ENCODE results near the gene OSBPL1A. TPM values are rescaled to one million over a fixed set of nuclear protein-coding genes. Genes with fewer than 3 reads are reported as not detected.
"Not testable (repeated sequence)": the region's sequence is repeated elsewhere in the genome, so short reads cannot be mapped to it uniquely, and the experiment has no call there.

OSBPL1A gene
- total RNA-seq, 1 donor from 2014 or later = 14.3 TPM

DNA sequence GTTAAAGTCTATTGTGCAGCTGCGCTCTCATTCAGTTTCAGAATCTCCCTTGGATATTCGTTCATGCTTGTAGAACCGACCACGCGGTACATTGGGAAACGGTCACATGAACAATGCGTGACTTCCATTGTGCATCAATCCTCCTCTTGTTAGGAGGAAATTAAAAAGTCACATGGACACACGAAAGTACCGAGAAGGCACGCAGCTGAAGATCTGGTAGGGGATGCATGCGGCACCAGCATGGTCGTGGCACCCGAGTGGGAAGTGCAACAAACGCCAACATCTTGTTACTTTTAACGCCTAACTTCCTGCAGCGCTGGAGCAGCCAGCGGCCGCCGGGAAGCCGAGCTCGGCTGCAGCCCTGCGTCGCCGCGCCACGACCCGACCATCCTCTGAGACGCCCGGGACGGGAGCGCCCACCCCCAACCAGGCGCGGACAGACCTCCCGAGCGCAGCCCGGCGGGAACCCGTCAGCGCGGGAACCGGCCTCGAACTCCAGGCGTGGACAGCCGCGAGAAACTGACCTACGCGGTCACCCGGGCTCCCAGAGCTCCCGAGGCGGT lies 412 bp downstream of the OSBPL1A start:
- ATAC-seq = peak; percentile 29

DNA sequence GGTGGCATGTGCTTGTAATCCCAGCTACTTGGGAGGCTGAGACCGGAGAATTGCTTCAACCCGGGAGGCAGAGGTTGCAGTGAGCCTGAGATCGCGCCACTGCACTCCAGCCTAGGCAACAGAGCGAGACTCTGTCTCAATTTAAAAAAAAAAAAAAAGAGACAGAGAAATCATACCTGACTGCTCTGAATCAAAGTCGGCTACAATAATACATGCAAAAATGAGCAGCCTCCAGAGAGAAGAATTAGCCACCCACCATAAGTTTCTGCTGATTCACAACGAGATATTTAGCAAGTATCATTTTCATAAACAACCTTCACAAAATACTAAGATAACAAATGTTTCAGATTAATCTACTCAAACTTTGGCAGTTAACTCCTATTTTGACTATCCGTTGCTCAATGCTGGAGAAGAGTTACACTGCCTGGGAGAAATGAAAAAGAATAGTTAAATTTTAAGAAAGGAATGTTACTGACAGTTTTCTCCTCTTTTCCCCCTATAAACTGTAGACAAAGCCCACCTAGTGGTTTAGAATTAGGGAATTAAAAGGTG lies 1.5 kb downstream of the OSBPL1A start:
- no peak for ATAC-seq

DNA sequence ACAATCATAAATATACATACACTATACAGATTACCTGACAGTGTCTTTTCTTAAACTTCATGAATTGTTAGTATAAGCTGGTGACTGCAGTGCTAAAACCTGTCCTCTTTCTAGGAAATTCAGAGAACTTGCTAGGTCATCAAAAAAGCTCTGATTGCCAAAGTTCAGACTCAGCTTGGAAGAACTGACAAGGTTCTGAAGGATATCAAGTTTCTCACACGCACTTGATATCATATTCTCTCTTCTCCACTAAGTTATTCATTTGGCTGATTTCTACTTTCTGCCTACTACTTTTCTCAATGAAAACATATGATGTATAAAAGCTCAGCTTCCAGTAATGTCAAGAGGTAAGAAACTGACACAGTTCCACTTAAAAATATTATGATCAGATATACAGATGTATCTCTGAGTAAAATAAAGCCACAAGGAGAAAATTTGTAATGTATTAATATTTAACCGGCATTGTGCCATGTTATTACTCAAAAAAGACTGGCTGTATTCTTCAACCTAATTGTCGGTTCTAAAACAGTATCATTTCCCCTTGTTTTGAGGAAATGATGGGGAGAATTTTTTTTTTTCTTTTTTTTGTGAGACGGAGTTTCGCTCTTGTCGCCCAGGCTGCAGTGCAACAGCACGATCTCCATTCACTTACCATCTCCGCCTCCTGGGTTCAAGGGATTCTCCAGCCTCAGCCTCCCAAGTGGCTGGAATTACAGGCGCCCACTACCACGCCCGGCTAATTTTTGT lies 2.4 kb downstream of the OSBPL1A start:
- no peak for ATAC-seq

DNA sequence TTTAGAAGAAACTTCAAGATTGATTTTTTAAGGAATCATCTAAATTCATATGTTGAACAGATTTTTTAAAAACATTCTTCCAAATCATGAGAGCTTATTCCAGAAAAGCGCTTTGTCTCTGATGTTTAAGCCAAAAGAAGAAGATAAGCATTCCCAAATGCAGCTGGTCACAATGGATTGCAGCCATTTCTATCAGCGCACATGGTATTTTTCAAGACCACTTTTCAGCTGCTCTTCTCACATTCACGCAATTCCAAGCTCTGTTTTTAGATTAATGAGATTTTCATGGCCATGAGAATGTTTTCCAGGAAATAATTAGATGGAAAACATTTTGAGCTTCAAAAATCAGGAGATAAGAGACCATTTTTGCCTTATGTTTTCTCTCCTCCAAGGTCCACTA lies 8.7 kb downstream of the OSBPL1A start:
- no peak for ATAC-seq

DNA sequence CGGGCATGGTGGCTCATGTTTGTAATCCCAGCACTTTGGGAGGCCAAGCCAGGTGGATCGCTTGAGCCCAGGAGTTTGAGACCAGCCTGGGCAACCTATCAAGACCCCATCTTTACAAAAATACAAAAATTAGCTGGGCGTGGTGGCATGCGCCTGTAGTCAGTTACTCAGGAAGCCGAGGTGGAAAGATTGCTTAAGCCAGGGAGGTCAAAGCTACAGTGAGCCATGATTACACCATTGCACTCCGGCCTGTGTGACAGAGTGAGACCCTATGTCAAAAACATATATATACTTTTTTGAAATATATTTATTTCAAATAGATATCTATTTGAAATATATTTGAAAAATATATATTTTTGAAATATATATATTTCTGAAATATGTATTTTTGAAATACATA lies 10.9 kb downstream of the OSBPL1A start:
- no peak for ATAC-seq

DNA sequence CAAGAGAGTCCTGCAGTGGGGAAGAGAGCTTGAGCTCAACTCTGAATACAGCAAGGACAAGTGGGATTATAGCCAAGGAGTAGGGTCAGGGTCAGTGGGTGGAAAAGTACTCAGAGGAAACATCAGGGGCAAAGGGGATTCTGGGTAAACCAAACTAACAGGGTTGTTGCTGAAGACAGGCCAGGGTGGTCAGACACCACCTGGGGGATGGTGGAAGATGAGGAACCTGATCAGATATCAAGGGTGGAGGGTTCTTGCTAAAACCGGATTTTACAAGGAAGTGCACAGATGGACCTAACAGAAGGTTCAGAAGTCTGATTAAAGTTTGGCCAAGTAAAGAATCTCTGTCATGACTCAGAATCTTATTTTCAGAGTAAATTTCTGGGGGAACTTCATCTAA lies 16.5 kb downstream of the OSBPL1A start:
- ATAC-seq = no peak

DNA sequence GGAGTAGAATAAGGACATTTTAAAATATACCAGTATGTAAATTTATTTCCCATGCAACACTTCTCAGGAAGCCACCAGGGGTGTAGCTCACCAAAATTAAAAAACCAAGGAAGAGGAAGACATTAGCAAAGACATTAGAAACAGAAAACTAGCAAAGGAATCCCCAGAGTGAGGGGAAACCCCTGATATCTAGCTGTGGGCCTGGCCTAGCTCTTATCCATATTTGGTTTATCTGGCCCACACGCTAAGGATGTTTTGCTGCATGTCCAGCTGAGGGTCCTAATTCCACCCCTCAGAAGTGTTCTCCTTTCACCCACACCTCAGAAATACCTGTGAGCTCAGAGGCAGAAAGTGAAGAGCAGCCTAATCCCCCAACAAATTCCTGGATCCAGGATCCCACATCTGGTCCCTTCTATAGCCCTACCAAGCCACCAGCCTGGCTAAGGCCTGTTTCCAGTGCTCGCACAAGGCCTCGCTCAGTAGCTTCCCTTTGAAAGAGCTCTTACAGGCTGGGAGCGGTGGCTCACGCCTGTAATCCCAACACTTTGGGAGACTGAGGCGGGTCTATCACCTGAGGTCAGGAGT lies 17.4 kb downstream of the OSBPL1A start:
- no peak for ATAC-seq

DNA sequence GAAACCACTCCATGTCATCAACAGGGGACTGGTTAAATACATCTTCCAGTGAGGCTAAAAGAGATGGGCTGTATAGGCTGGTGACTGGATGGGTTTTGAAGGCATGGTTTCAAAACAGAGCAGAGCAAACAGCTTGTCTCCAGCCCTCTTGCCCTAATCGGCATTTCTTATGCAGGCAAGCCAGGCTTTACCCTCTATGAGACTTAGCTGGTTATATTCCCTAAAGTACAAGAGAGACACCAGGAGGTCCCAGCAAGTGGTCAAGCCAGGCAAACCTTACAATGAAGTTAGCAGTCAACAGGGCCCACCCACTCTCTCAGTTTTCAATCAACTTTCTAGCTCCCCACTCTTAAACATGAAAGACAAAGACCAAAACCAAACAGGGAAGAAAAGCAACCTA lies 19.0 kb downstream of the OSBPL1A start:
- no peak for ATAC-seq

DNA sequence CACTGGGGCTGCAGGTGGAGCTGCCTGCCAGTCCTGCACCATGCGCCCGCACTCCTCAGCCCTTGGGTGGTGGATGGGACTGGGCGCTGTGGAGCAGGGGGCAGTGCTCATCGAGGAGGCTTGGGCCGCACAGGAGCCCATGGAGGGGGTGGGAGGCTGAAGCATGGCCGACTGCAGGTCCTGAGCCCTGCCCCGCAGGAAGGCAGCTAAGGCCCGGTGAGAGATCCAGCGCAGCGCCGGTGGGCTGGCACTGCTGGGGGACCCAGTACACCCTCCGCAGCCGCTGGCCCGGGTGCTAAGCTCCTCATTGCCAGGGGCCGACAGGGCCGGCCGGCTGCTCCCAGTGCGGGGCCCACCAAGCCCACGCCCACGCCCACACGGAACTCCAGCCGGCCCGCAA lies 21.1 kb downstream of the OSBPL1A start:
- not testable (repeated sequence) for ATAC-seq

DNA sequence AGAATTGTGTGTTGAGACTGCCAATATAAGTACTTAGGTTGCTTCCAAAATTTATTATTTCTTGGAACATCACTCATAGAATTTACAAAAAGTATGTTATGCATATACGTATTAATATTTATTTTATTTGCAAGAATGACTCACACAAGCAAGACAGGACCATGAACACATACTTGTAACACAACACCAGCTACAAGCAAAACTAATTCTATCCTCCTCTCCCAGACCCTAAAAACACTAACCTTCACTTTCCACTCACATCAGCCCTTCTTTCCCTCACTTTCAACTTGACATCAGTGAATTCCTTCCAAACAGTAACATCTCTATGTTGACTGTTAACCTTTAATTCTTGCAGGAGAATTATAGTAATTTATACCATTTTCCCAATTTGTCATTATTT lies 24.3 kb downstream of the OSBPL1A start:
- ATAC-seq = no peak

DNA sequence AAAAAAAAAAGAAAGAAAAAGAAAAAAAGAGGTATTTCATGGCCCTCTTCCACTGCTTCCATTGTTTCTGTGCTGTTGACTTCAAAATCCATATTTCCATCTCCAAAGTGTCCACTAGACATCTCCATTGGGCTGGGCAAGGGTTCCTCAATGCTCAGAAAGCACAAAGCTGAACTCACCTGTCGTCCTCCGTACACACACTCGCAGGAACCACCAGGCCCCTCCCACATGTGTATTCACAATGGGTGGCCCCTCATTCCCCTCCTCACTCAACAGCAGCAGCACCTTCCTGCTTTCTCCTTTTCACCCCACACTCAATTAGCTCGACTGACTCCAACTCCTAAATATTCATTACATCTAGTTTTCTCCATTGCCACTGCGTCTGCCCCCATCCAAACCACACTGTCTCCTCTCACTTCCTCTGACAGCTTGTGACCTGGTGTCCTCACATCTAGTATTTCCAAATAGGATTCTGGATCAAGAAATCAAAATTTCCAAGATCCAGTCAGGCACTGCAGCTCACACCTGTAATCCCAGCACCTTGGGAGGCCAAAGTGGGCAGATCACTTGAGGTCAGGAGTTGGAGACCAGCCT lies 25.2 kb downstream of the OSBPL1A start:
- no peak for ATAC-seq

DNA sequence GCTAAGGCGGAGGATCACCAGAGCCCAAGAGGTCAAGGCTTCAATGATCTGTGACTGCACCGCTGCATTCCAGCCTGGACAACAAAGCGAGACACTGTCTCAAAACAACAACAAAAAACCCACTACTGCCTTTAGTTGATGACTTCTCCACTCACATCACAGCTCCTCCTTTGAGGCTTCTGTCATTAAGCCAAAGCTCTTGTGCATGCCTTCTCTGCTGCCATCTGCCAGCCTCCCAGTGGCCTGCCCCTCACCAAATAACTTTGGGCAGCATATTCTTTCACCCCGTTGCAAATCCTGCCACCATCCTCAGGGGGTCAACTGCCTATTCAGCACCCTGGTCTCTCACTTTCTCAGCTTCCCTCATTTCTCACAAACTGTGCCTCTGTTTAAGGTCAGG lies 27.5 kb downstream of the OSBPL1A start:
- no peak for ATAC-seq

DNA sequence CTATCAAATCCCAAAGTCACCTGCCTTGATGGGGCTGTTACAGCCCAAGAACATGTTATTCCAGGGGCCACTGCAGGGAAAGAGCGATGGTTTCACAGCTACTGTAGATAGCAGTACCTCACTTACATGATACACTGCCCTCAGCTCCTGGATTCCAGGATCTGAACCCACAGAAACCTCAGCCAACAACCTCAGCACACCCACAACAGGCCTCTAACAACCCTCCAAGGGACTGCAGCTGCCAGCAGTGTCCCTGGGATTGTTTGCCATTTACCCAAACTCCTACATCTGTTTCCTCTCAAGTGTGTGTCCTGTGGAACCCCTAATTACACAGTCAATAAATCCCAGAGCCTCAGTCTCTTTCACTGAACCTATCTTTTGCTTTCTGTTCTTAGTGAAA lies 28.2 kb downstream of the OSBPL1A start:
- ATAC-seq = no peak

DNA sequence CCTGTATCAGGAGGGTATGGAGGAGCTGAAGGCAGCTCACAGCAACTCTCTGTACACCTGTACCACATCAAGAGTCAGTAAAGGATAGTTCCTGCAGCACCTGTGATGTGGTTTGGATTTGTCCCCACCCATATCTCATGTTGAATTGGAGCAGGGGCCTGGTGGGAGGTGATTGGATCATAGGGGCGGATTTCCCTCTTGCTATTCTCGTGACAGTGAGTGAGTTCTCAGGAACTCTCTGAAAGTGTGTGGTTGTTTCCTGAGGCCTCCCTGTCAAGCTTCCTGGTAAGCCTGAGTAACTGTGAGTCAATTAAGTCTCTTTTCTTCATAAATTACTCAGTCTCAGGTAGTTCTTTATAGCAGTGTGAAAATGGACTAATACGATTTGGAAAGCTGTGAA lies 28.9 kb downstream of the OSBPL1A start:
- ATAC-seq = peak; percentile 49

DNA sequence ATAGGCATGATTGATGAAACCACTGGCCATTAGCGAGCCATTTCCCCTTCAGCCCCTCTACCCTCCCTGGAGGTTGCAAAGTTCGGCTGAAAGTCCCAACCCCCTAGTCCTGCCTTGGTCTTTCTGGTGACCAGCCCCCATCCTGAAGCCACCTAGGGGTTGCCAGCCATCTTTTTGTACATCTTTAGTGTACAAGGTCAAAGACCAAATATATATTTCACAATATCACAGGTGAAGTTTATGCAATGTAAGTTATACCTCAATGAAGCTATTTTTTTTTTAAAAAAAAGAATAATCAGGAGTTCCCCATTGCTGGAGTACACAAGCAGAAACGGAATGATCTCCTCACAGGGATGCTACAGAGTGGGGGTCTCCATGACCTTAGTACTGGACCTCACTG lies 31.3 kb downstream of the OSBPL1A start:
- ATAC-seq = no peak

DNA sequence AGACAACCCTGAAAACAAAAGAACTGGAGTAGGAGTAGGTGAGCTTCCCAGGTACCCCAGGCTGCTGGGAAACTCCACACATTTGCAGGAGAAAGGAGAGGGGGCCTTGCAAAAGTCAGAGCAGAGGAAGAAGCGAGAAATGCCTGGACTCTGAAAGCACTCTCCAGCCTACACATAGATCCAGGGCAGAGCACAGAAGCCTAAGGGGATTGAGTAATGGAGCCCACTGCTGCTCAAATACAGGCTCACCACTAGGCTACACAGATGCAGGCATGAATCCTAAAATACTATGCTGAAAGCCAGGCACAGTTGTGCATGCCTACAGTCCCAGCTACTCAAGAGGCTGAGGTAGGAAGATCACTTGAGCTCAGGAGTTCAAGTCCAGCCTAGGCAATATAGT lies 33.4 kb downstream of the OSBPL1A start:
- ATAC-seq = no peak

DNA sequence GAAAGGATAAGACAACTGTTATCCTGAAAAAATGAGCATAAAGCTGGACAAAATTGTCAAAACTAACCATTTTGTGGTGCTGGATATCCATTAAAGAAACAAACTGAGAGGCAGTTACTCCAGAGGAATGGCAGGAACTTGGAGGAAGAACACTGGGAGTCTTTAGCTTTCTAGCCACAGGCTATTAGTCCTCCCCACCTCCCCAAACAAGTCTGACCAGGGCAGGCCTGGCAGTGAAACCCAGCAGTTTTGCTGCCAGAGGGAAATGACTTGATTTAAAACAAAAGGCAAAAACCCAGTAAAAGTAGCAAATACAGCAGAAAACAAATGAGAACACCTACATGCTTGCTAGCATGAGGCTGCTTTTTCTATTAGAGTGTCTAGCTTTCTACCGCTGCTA lies 34.9 kb downstream of the OSBPL1A start:
- peak; percentile 52 for ATAC-seq

DNA sequence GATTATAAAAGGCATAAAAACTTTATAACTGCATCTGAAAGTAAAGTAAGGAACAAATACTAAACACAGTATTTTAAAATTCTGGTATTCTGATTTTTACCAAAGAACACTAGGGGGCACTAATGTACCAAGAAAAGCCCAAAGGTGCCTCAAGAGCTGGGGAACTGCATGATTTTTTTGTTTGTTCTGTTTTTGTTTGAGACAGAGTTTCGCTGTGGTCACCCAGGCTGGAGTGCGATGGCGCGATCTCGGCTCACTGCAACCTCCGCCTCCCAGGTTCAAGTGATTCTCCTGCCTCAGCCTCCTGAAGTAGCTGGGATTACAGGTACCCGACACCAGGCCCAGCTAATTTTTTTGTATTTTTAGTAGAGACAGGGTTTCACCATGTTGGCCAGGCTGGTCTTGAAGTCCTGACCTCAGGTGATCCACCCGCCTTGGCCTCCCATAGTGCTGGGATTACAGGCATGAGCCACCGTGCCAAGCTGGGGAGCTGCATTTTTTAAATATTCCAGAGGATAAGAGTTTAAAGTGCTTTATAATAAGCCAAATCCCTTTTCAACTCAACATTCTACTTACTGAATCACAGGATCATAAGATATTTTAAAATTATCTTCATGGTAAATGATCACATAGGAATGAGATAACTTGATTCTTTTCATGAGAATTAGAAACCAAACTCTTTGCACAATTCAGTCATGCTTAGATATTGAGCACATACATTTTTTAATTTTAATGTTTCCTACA lies 37.7 kb downstream of the OSBPL1A start:
- peak; percentile 62 for ATAC-seq

DNA sequence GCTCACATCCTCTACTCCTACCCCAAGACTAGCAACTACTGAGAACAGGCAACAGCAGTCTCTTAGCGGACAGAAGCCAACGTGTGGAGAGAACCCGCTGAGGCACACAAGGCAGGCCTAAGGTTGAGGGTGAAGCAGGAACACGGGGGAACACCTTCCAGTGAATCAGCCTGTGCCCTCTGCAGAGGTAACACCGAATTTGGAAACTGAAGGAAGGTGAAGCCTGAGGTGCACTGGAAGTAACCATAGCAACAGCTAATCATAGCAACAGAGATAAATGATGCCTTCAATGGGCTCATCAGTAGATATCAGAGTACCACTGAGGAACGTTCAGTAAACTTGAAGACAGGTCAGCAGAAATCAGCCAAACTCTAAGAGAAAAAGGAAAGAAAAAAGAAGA lies 43.3 kb downstream of the OSBPL1A start:
- no peak for ATAC-seq

DNA sequence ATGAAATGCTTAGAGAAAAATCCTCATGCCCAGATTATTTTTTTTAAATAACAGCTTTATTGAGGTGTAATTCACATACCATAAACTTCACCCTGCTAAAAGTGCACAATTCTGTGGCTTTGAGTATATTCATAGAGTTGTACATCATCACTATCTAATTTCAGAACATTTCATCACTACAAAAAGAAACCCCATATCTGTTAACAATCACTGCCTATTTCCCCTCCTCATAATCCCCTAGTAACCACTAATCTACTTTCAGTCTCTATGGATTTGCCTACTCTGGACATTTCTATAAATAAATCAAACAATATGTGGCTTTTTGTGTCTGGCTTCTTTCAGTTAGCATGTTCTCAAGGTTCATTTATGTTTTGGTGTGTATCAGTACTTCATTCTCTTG lies 51.4 kb downstream of the OSBPL1A start:
- ATAC-seq = no peak

DNA sequence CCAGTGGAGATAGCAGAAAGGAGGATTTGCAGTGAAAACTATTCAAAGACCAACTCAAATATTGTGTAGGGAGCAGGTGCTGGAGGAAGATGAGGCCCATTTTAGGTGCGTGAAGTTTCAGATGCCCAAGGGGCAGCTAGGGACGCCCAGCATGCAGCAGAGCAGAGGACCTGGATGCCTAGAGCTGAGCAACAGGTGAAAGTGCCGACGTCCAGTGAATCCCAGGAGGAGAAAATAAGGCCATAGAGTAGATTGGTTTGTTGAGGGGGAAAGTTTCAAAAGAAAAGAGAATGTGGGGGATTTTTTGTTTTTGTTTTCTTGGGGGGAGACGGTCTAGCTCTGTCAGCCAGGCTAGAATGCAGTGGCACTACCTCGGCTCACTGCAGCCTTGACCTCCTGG lies 53.1 kb downstream of the OSBPL1A start:
- no peak for ATAC-seq

DNA sequence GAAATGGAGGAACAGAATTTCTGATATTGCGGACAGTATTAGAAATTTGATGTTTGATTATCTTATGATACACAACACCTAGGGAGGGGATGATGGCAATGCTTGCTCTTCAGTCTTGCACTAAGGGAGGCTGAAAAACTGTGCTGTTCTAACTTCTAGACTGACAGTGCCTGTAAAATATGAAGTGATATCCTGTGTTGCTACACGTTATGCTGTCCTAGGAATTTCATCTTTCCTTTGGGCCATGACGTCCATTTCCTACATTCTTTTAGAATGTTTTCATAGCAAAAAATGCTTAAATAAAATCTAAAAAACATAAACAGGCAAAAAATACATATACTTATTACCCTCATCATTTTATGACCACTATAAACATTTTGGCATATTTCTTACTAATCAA lies 55.3 kb downstream of the OSBPL1A start:
- ATAC-seq = no peak

DNA sequence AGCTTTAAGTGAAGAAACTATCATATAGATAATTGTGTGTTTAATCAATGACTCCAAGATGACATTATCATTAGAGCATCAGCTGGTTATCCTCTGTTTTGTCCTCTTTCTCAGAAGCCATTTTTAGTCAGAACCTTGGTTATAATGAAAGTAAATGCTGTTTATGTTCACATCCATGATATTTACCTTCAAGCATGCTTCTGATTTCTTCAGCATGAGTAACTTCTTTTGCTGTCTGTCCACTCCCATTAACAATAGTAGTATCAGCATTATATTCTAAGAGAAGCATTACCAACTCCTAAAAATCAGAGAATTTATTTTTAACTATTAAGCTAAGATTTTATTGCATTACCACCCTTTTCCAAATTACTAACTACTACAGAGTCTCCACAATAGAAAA lies 56.3 kb downstream of the OSBPL1A start:
- ATAC-seq = no peak

Data from esophagus mucosa (tissue), 1 donor.